SHP77 (cell line): ENCODE data around the gene ZNF697.

Experiments used
- DNase-seq, 2 experiments: peaks; one replicate each; lab custom pipeline; 2025; lab: John Stamatoyannopoulos, UW

ZNF697 gene

GRCh38 chr1:119662034-119662437 is 14.0 kb upstream of the ZNF697 start:
- DNase-seq, result no peak

- no peak for DNase-seq
Measured at GRCh38 chr1:119660253-119661083, 12.4 kb upstream of the ZNF697 start.

GRCh38 chr1:119659628-119660027 is 11.6 kb upstream of the ZNF697 start:
- no peak for DNase-seq

- DNase-seq, result no peak
Measured at GRCh38 chr1:119656410-119656955, 8.4 kb upstream of the ZNF697 start.

- no peak for DNase-seq
Measured at GRCh38 chr1:119655154-119655553, 7.1 kb upstream of the ZNF697 start.

GRCh38 chr1:119653839-119654170 is 5.7 kb upstream of the ZNF697 start:
- DNase-seq, result no peak

GRCh38 chr1:119653135-119653838 is 5.2 kb upstream of the ZNF697 start:
- no peak for DNase-seq

- DNase-seq, result no peak
Measured at GRCh38 chr1:119652587-119652986, 4.5 kb upstream of the ZNF697 start.

- no peak for DNase-seq
Measured at GRCh38 chr1:119651641-119652040, 3.6 kb upstream of the ZNF697 start.

GRCh38 chr1:119651133-119651532 is 3.1 kb upstream of the ZNF697 start:
- DNase-seq, result no peak

- no peak for DNase-seq
Measured at GRCh38 chr1:119648620-119649004, 546 bp upstream of the ZNF697 start.

- no peak for DNase-seq
Measured at GRCh38 chr1:119647228-119647733, 785 bp downstream of the ZNF697 start.

GRCh38 chr1:119646521-119647227 is 1.4 kb downstream of the ZNF697 start:
- no peak for DNase-seq

- no peak for DNase-seq
Measured at GRCh38 chr1:119639109-119639508, 9.0 kb downstream of the ZNF697 start.

GRCh38 chr1:119637710-119638109 is 10.4 kb downstream of the ZNF697 start:
- DNase-seq, result no peak

- no peak for DNase-seq
Measured at GRCh38 chr1:119636491-119637089, 11.5 kb downstream of the ZNF697 start.

- DNase-seq, result no peak
Measured at GRCh38 chr1:119635811-119636390, 12.2 kb downstream of the ZNF697 start.

- DNase-seq, result no peak
Measured at GRCh38 chr1:119634016-119634415, 14.1 kb downstream of the ZNF697 start.

- DNase-seq, result no peak
Measured at GRCh38 chr1:119633575-119633974, 14.5 kb downstream of the ZNF697 start.

- DNase-seq, result no peak
Measured at GRCh38 chr1:119632841-119633240, 15.2 kb downstream of the ZNF697 start.

- DNase-seq, result no peak
Measured at GRCh38 chr1:119632103-119632490, 16.0 kb downstream of the ZNF697 start.
